OCI-LY7 (cell line): ENCODE data around the gene NCAM1.

Source experiments
- CTCF ChIP-seq: fragments of 200-600 bp; sonication (generic); conservative IDR thresholded peaks from 2 replicates; pipeline ENCODE4 v1.5.1; 2014; ENCODE audit warnings: mild to moderate bottlenecking, antibody characterized with exemption, low read length, moderate library complexity, mixed read lengths
- EZH2phosphoT487 ChIP-seq: fragments of 200-600 bp; sonication (generic); IDR thresholded peaks from 2 replicates; pipeline ENCODE4 v1.6.1; 2018; ENCODE audit warnings: low read depth, borderline replicate concordance, mild to moderate bottlenecking, mixed run types, antibody characterized with exemption, low read length, moderate library complexity, mixed read lengths

- TF ChIP-seq CTCF (no peak), EZH2phosphoT487 (no peak)
Measured at GRCh38 chr11:112961751-112962578, 745 bp downstream of the NCAM1 start.
